ENCODE data around the gene CXCR4.

CXCR4 gene

DNA sequence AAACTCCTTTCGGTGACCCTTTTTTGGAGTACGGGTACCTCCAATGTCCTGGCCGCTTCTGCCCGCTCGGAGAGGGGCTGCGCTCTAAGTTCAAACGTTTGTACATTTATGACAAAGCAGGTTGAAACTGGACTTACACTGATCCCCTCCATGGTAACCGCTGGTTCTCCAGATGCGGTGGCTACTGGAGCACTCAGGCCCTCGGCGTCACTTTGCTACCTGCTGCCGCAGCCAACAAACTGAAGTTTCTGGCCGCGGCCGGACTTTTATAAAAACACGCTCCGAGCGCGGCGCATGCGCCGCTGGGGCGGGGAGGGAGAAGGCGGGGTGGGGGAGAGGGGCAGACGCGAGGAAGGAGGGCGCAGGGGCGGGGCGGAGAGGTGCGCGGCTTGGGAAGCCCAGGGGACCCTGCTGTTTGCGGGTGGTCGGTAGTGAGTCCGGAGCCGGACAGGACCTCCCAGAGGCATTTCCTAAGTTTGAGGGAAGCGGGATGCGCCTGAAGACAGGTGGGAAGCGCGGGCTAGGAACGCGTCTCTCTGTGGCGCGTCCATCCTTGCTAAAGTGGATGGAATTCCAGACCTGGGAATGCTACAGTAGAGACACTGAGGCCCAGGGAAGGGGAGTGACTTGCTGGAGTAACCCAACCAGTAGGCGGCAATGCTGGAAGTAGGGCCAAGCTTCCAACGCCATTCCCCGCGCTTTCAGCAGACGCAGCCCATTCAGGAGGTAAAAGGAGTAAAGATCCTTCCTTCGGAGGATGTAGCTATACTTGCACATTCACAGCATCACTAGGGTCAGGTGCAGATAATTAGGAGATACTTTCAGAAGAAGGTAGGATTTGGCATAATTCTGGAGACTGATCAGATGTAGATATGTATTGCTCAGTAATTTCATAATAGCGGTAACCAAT lies at the start of gene CXCR4:
Gene CXCR4 (minus strand): TSS at position 241 of the 910 bp plus-strand sequence. CDS start 89 bp downstream, at position 152.
- DNase-seq, result peak; percentile 91

DNA sequence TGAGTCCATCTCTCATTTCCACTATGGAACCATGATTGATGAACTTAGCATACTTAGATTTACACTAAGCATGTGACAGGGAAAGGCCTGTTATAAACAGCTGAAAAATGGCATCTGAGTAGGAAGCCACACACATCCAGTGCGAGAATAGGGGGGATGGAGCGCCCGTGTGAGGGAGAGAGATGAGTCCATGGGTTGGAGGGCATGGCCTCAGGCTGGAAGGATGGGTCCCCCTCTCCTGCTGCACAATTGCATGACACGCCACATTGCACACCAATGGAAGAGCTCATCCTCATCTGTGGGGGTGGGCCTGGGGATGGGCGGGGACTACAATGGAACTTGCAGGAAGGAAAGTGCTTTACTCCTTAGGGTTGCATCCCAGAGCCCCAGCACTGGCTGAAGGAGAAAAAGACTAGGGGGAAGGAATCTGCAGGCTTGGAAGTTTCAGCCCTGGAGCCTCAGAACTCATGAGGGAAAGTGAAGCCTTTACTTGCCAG lies 46.4 kb upstream of the CXCR4 start:
- DNase-seq, result no peak

DNA sequence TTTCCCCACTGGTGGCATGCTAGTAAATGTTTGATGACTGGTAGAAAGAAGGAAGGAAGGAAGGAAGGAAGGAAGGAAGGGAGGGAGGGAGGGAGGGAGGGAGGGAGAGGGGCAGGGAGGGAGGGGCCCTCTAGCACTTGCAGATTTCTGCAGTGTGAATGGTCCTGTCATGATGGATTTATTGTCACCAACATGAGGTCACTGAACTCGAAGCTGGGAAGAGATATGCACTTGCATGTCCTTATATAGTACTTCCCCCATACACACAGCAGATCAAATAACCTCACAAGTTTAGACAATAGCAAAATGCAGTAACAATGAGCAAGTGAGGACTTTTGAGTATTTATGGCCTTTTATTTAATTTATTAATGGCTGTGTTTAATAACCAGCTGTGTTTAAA lies 44.5 kb upstream of the CXCR4 start:
- DNase-seq, result no peak

DNA sequence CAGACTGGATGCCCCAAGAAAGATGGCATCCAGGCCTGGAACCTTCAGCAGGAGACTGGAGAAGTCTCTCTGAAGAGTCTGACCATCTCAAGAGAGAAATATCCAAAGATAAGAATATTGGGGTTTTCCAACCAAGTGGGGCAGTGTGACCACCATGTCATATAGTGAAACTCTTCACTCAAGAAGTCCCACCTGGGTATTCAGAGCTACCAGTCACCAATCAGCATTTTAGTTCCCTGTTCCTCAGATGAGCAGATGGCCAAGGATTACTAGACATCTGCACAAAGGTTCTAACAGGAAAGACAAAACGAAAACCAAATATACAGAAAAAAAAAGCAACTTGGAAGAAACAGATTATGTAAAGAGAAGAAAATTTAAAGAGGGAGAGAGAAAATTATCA lies 38.5 kb upstream of the CXCR4 start:
- no peak for DNase-seq

DNA sequence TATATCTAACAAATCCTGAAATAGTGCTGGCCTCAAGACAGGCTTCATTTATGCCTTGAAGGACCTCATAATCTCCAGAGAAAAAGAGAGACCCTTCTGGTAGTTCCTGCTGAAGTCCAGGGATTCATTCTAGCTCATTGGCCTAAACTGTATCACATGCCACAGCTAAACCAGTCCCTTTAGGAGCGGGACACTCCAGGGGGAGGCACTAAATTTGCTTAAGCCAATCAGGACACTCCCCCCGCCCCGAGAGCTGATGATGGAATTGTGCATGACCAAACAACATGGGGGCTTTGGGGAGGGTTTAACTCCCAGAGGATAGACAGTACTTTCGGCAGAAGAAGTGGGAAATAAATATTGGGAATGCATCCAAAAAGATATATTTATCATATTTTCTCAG lies 36.4 kb upstream of the CXCR4 start:
- no peak for DNase-seq

DNA sequence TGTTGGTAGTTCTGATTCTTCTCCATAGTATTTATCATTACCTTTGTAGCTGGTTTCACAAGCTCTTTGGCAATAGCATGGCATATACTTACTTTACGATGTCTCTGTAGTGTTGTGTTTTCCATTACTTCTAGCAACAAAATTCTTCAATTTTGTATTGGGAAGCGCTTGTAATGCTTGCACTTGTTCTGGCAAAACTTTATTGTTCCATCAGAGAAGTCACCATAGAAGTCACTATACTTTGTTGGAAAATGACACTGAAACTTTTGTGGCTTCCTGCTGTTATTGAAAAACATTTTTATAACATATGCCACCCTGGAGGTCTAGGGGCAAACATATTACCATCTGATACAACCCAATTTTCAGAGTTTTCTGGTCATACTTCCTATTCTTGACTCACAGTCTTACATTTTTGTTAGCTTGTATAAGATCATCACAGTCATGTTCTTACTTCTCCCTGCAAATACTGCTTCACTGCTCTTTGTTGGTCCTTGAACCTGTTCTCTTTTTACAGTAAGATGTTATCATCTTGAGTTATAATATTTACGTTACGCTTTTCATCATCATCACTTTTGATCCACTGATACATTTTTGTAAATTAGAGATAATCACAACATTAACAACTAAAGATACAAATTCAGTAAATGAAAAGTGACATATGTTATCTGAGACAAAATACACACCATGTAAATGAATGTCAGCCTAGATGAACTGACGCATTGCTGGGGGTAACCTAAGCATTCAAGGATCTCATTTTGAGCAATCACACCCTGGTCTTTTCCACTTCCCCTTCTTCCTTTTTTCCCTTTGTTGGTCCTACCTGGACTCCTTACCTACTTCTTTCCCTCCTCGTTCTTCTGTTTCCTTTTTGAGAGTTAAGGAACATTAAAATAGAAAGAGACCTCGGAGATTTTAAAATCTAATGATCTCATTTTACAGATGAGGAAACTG lies 33.3 kb upstream of the CXCR4 start:
- DNase-seq, result no peak

DNA sequence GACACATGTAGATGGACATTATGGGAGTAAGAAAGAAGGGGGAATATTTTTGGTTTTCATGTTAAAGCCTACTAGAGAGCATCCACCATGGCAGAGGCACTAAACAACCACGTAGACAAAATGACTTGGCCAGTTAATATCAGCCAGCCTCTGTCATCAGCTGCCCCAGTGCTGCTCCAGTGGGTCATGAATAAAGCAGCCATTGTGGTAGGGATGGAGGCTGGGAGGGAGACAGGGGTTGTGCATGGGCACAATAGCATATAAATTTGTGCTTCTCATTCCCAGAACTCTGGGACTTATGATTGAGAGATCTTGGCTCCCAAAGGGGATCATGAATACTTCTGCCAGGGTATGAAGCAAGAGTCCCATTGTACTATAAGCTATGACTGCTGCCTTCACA lies 31.1 kb upstream of the CXCR4 start:
- no peak for DNase-seq

DNA sequence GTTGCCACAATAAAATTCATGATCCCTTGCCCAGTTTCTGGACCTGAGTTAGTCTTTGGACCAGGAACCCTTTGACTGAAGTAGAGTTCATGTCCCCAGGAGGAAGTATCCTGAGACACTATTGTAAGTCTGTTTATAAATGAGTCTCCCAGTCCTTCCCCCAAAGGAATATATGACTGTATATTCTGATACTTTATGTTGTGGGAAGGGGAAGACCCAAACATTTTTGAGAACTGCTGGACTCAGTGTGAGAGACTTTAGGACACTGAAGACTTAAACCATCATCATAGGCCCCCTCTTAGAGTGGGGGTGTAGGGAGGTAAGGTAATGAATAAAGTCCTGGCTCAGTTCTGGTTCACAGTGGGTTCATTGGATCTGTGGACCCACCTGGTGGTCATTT lies 28.6 kb upstream of the CXCR4 start:
- no peak for DNase-seq

DNA sequence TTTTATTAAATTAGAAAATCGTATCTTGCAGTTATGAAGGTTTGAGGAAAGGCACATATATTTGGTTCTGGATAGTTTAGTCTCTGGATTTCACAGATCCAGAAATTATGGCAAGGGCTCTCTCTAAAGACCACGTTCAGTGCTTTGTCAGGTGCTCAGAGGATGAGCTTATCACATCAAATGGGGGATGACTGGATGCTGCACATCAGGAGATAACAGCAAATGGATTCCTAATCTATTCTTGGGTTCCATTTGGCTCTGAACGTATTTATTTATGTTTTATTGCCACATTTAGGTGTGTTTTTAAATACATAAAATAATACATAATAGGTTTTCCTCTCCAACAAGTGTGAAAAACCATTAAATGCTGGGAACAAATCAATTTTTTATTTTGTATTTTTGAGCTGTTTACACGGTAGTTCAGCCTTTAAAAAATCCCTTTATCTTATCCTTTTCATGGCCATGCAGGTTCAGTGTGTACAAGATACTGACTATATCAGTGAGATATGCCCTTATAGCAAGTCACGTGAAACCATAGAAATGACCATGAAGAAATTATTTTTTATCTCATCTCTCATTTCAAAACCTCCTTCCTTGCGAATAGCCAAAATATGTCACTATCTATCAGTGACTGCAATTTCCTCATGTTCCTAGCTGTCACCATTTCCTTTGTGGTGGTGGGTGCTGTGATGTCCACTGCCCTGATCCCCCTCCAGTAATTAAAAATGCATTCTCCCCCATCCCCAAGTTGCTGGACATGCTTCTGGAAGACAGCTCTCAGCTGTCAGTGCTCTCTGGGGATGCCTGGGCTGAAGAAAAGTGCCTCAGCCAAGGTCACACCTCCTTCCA lies 25.9 kb upstream of the CXCR4 start:
- no peak for DNase-seq

DNA sequence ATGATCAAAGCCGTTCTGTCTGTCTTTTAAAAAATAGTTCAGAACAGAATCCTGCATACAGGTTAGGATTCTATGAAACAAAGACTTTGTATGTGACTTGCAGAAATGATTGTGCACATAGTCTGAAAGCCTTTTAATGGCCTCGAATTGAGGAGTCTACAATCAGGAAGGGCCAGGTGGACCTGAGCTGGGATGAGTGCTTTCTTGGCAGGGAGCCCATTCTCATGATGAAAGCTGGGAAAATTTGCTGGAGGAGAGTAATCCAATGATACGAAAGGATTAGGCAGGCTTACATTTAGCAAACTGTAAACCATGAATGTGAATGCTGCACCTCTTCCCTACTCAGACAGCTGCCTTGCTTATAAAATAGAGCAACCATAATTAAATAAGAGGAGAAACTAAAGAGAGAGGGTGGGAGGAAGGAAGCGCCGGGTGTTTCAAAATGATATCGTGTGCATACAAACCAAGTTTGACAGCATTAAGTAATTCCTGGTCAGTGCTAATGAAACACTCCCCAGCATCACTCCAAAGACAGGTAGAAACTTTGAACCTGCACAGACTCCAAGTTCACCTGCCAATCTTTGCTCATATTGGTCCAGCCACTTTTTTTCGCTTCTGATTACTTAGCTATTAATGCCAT lies 23.7 kb upstream of the CXCR4 start:
- peak; percentile 97 for DNase-seq

DNA sequence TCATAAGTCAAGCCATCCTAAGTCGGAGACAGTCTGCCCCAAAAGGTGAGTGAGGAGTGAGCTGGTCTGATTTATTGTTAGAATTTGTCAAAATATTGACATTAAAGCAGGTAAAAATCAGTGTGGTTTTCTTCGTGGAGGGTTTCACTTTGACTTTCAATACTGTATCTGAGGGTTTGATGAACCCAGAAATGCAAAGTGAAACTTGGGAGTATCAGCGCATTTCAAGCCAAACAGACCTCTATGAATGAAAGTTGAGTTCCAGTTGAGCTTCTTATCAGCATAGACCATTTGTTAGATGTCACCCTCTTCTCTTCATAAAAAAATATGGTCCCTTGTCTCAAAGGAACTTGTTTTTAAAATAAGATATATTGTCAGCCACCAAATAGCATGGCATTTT lies 21.7 kb upstream of the CXCR4 start:
- no peak for DNase-seq

DNA sequence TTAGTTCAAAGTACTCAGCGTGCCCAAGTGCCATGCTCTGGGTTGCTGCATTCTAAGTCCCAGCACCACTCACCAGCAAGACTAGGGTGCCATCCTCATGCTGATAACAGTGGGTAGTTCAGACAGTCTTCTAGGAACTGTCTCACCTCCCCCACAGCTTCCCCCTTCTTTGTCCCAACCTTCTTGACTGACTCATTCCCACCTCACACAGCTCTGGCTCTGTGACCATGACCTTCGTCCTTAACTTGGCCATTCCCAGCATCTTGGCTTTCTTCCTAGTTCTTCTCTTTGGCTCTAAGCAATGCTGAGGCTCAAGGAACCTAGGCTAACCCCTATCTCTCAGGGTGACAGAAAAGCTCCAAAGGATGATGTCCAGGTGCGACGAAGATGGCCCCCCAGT lies 20.0 kb upstream of the CXCR4 start:
- DNase-seq, result no peak

DNA sequence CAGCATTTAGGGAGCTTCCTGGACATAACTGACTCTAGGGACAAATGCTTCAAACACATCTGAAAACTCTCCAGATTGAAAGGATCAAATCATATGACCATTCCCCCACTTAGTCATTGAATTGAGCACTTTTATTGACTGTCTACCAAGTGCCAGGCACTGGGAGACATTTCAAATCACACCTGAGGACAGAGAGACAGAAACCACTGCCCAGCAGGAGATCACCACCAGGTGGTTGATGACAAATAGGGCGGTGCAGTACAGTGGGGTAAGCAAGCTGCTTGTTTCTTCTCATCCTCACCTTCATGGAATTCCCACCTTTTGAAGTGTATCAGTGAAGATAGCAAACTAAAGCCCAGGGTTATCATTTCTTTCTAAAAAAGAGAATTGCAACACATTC lies 19.0 kb upstream of the CXCR4 start:
- DNase-seq, result peak; percentile 60

DNA sequence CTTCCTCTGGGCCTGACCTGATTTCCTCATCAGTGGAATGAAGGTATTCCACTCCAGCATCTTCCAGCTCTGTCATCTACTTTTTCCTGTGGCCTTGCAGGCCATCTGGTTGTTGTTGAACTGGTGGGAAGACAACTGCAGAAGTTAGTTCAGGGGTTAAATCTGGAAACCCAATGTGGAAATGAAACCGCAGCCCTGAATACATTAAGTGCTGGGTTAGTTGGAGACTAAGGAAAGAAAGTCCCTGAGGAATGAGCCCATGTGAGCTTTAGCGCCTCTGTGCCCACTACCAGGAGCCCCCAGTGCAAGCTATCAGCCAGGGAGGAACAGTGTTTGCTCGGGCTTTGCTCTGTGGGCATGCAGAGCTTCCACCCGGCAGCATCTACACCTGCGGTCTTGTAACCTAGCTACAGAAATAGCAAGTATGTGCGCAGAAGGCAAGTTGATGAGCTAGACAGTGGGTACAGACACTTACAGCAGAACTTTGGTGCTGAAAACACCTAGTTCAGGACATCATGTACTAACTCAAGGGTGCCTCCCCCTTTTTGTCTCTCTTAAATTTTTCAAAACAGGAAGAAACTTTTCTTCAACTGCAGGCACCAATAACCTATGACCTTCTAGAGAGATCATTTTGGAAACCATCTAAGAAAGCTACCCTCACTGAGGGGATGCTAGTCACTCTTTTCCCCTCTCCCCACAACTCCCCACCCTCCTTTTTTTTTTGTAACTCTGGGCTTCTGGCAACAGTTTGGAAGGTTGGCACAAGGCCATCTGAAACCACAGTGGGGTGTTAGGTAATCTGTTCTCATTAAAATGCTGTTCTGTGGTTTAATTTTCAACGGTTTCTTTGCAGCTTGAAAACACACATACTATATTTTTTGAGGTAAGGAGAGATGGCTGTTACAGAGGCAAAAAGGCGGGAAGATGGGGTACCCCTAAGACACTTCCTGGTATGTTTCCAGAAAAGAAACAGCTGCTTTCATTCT lies 18.3 kb upstream of the CXCR4 start:
- DNase-seq, result peak; percentile 57

DNA sequence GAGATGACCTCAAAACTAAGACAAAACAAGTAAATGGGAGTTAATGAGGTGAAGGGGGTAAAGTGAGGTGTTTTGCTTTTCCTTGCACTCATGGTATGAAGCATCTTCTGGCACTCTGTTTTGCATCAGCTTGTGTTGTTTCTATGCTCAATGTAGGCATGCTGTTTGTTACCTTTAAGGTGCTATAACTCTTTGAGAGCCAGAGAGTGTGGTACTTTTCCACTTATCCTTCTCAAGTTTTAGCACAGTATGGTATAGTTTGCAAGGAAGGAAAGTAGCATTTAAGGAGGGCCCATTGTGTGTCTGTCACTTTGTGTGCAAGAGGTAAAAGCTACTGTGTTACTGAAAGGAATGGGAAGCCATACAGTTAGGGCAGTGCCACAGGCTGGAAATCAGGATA lies 17.5 kb upstream of the CXCR4 start:
- no peak for DNase-seq

DNA sequence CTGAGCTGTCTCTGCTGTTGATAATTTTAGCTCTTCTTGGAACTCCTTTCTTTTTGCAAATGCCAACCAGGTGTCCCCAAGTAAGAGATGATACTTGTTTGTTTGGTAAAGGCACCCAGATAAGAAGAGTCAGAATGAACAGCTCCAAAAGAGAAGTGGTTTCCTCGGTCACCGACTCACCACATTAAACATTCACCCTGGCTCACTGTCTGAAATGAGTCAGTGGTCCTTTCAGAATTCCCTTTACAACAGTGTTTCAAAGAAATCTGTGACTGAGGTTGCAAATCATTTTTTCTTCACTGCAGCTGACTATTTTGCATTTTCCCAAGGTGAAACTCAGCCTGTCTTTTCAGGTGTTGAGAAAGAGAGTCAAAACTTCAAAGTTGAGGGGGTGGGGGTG lies 16.2 kb upstream of the CXCR4 start:
- no peak for DNase-seq

DNA sequence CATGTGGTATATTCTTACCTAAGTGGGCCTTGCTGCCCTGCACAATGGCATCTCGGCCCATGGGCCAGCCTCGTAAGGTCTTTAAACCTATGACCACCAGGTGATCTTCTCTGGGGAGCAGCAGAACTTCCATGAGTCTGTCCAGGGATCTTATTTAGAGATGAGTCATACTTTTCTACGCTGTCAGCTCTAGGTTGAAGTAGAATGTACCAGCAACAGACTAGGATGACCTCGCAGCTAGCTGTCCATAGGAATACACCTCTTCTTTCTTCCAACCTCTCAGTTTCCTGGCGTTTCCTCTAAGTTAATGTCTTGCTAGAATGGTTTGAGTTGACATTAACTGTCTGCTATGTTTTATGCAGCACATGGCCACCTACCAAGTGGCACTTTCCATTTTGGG lies 15.6 kb upstream of the CXCR4 start:
- no peak for DNase-seq

DNA sequence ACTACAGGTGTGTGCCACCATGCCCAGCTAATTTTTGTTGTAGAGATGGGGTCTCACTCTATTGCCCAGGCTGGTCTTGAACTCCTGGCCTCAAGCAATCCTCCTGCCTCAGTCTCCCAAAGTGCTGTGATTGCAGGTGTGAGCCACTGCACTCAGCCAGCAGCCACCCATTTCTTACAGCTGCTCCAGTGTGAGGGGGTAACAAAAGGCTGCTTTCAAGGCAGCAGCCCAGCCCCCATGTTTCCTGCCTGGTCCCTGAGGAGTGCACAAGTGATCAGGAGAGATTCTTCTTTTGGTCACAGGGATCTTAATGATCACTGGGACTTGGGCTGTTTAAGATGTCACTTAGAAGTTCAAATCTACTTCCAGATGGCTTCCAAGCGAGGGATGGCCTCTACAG lies 15.2 kb upstream of the CXCR4 start:
- DNase-seq, result no peak

DNA sequence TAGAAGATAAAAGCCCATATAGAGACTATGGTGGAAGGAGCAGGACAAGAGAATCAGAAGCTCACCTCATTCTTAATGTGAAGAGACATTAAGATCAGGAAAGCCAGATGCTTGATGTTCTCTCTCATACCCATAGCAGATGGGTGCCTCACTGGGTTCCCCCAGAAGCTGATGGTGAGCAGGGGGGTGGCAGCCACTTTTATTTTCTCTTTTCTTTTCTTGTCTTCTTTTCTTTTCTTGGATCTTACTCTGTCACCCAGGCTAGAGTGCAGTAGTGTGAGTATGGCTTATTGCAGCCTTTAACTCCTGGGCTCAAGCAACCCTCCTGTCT lies 14.8 kb upstream of the CXCR4 start:
- no peak for DNase-seq

DNA sequence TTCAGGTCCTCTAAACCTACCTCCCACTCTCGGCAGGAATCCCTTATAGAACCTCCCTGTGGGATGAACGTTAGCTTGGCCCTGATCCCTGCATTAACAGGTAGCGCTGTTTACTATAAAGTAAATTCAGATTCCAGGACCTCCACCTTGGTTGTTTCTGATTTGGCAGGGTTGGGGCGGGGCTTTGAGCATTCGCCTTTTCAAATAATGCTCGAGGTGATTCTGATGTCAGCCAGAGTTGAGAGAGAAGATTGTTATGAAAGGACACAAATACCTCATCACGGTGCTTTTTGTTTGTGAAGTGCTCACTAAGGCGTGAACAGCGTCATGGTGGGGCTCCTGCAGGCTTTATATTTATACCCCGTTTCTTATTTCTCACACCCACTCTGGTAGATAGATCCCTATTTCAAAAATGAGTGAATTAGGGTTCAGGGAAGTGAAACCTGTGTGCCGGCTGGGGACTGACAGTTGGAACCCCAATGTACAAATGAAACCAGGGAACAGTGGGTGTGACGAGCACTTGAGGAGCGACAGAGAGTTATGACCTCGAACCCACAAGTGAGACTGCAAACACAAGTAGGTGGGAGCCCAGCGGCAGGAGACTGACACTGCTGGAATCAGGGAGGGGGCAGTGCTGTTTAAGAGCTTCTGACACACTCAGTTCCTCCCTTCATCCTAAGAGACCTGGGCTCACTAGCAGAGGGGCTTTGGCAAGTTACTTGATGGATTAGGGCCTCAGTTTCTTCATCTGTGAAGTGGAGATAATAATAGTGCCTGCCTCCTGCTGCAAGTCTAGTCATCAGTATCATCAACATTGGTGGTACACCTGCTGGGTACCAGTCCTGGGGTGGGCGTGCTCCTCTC lies 14.2 kb upstream of the CXCR4 start:
- DNase-seq, result no peak

Data from COR-L47 (cell line).